ENCODE results near the gene CADM2. TPM values are rescaled to one million over a fixed set of nuclear protein-coding genes. Genes with fewer than 3 reads are reported as not detected.
A peak's percentile ranks its signal among the peaks of the same experiment; 100 is the strongest.
"Not testable (repeated sequence)": the region's sequence is repeated elsewhere in the genome, so short reads cannot be mapped to it uniquely, and the experiment has no call there.

Gene CADM2
- total RNA-seq: under 0.01 and 0.32 TPM in 2 replicates

DNA sequence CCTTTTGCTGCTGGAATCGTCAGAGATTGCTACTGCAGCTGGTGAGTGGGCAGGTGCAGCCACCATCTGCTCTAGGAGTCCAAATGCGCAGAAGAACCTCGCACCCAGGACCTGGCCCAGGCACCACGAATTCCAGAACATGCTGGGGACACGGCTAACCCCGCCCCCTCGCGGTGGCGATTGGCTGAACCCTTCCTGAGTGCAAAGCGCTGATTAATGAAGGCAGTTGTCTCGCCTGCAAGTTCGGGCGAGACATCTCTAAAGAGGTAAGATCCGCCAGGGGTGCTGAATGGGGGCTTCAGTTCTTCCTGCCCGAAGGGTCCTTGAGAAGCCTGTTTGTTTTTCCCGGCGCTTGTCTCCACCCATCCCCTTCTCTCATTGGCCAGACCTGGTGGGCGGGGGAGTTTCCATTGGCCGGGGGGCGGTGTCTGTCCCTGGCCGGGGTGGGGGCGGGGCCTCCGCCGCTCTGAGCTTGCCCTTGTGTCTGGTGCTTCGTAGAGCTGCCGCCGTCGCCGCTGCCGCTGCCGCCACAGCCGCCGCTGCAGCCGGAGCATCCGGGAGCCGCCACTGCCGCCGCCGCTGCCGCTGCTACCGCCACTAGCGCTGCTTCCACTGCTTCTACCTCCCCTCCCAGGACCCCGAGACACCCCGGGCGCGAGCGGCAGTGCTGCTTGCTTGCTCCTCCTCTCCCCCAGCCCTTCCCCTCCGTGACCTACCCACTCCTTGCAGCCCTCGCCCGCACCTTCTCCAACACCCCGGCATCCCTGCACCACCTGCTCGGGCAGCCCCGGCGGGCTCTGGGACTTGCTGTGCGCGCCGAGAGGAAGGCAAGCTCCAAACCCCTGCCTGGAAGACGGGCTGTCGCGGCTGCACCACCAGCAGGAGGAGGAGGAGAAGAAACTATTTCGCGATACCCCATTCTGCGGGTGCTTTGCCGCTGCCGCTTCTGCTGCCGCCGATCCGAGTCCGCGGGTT lies at the start of gene CADM2:
CADM2 (plus strand) TSS at position 495 of the 975 bp plus-strand sequence.
- TF ChIP-seq, protein P1, sequence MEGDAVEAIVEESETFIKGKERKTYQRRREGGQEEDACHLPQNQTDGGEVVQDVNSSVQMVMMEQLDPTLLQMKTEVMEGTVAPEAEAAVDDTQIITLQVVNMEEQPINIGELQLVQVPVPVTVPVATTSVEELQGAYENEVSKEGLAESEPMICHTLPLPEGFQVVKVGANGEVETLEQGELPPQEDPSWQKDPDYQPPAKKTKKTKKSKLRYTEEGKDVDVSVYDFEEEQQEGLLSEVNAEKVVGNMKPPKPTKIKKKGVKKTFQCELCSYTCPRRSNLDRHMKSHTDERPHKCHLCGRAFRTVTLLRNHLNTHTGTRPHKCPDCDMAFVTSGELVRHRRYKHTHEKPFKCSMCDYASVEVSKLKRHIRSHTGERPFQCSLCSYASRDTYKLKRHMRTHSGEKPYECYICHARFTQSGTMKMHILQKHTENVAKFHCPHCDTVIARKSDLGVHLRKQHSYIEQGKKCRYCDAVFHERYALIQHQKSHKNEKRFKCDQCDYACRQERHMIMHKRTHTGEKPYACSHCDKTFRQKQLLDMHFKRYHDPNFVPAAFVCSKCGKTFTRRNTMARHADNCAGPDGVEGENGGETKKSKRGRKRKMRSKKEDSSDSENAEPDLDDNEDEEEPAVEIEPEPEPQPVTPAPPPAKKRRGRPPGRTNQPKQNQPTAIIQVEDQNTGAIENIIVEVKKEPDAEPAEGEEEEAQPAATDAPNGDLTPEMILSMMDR (IDR thresholded peaks at IDR 0.05; ENCODE audit: insufficient read depth, low read depth, low read length): no peak
- H3K4me3 ChIP-seq (ENCODE audit: low read depth, low read length): peak within 1 kb of the TSS; percentile 43
- DNase-seq (ENCODE audit: low read depth): peak; percentile 33

DNA sequence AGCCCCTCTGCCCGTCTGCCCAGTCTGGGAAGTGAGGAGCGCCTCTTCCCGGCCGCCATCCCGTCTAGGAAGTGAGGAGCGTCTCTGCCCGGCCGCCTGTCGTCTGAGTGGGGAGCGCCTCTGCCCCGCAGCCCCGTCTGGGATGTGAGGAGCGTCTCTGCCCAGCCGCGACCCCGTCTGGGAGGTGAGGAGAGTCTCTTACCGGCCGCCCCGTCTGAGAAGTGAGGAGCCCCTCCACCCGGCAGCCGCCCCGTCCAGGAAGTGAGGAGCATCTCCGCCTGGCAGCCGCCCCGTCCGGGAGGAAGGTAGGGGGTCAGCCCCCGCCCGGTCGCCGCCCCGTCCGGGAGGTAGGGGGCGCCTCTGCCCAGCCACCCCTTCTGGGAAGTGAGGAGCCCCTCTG lies 40.2 kb upstream of the CADM2 start:
- not testable (repeated sequence) for H3K4me3 ChIP-seq (ENCODE audit: low read depth, low read length); DNase-seq (ENCODE audit: low read depth)

DNA sequence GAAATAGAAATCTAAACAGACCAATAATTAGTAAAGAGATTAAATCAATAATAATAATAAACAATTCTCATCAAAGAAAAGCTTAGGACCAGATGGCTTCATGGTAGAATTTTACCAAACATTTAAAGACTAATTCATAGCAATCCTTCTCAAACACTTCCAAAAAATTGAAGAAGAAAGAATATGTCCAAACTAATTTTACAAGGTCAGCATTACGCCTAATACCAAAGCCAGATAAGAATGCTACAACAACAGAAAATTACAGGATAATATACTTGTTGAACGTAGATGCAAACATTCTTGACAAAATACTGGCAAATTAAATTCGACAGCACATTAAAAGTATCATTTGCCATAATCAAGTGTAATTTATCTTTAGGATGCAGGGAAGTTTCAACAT lies 36.1 kb upstream of the CADM2 start:
- DNase-seq (ENCODE audit: low read depth): no peak
- H3K4me3 ChIP-seq (ENCODE audit: low read depth, low read length): no peak overlapping the region
- TF ChIP-seq, protein P1 (IDR thresholded peaks at IDR 0.05; ENCODE audit: insufficient read depth, low read depth, low read length): no peak

GRCh38 chr3:84925571-84925970 lies 33.2 kb upstream of the CADM2 start:
- H3K4me3 ChIP-seq (ENCODE audit: low read depth, low read length): no peak overlapping the region
- DNase-seq (ENCODE audit: low read depth): no peak
- TF ChIP-seq, protein P1 (IDR thresholded peaks at IDR 0.05; ENCODE audit: insufficient read depth, low read depth, low read length): no peak

GRCh38 chr3:84943379-84943778 lies 15.4 kb upstream of the CADM2 start:
- no peak overlapping the region for H3K4me3 ChIP-seq (ENCODE audit: low read depth, low read length)
- DNase-seq (ENCODE audit: low read depth): no peak
- TF ChIP-seq, protein P1 (IDR thresholded peaks at IDR 0.05; ENCODE audit: insufficient read depth, low read depth, low read length): no peak

- no peak for DNase-seq (ENCODE audit: low read depth)
- H3K4me3 ChIP-seq (ENCODE audit: low read depth, low read length): no peak overlapping the region
- TF ChIP-seq, protein P1 (IDR thresholded peaks at IDR 0.05; ENCODE audit: insufficient read depth, low read depth, low read length): no peak
Observed at GRCh38 chr3:84946240-84946639, 12.5 kb upstream of the CADM2 start.

- no peak overlapping the region for H3K4me3 ChIP-seq (ENCODE audit: low read depth, low read length)
- no peak for DNase-seq (ENCODE audit: low read depth)
- TF ChIP-seq, protein P1 (IDR thresholded peaks at IDR 0.05; ENCODE audit: insufficient read depth, low read depth, low read length): no peak
Observed at GRCh38 chr3:84959470-84960271, 882 bp downstream of the CADM2 start.

Data from fibroblast of villous mesenchyme (primary cell).